ENCODE data around the gene ARHGAP19.
"Not testable (repeated sequence)": the region's sequence is repeated elsewhere in the genome, so short reads cannot be mapped to it uniquely, and the experiment has no call there.

Gene ARHGAP19

DNA sequence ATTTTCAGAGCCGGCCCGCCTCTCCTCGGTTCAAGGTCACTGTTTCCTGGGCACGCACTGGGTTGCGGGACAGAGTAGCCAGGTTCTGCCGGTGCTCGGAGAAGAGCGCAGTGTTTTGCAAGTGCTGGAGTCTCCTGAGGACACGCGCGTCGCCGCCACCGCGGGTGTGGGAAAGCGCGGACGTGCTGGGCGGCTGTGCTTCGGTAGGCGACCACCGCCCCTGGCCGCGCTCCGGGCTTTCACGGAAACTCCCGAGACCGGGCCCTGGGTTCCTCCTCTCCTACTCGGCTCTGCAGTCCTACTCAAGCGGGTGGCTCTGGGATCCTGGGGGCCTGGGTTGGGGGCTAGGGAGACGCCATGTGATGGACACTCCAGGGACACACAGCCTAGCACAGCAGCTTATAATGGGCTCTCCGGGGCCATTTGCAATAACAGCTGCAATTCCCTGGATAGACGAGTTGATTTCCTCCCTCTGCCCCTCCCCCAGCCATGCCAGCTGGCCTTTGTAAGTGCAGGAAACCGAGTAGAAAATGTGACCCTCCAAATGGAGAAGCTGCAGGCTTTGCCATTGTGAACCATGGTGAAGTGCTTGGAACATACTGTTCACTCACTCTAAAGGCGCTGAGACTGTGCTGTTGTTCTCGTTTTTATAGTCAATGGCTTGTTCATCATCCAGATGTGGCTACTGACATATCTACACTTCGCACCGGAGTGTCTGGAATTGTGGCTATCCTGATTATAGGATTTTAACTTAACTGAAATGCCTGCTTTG, 28.8 kb upstream of the ARHGAP19 start:
- no peak for DNase-seq

DNA sequence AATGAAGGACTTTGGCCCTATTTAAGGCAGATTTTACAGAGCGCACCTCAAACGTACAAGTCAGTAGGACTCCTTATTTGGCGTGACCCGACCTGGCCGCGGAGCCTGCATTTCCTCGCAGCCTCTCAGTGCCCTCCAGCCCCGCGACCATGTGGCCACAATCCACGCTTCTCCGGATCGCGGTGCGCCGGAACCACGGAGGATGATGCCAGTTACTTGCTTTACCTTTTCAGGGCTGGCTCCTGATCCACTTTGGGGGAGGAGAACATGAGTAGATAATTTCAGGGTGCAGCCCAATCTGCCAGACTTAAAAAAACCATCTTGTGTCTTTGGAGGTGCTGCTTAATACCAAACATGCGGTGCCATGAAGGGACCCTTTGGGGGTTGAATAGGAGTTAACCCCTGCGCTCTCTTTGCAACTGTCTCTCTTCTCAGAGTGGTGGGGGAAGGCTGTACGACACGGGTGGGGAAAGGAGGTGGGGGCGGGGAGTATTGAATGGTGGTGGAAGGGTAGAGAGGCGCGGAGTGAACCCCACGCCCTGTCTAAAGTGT, 28.1 kb upstream of the ARHGAP19 start:
- DNase-seq: peak; percentile 73

DNA sequence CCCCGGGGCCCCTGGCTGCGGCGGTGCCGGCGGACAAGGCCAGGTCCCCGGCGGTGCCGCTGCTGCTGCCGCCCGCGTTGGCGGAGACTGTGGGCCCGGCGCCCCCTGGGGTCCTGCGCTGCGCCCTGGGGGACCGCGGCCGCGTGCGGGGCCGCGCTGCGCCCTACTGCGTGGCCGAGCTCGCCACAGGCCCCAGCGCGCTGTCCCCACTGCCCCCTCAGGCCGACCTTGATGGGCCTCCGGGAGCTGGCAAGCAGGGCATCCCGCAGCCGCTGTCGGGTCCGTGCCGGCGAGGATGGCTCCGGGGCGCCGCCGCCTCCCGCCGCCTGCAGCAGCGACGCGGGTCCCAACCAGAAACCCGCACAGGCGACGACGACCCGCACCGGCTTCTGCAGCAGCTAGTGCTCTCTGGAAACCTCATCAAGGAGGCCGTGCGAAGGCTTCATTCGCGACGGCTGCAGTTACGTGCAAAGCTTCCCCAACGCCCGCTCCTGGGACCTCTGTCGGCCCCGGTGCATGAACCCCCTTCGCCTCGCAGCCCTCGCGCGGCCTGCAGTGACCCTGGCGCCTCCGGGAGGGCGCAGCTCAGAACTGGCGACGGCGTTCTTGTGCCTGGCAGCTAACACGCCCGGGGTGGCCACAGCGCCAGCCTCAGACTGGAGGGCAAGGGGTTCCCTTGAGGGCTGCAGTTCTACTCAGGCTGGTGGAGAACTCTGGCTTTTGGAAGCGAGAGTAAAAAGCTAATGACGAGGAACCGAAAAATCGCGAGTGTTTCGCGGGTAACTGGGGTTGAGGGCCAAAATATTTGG, 27.4 kb upstream of the ARHGAP19 start:
- peak; percentile 88 for DNase-seq

DNA sequence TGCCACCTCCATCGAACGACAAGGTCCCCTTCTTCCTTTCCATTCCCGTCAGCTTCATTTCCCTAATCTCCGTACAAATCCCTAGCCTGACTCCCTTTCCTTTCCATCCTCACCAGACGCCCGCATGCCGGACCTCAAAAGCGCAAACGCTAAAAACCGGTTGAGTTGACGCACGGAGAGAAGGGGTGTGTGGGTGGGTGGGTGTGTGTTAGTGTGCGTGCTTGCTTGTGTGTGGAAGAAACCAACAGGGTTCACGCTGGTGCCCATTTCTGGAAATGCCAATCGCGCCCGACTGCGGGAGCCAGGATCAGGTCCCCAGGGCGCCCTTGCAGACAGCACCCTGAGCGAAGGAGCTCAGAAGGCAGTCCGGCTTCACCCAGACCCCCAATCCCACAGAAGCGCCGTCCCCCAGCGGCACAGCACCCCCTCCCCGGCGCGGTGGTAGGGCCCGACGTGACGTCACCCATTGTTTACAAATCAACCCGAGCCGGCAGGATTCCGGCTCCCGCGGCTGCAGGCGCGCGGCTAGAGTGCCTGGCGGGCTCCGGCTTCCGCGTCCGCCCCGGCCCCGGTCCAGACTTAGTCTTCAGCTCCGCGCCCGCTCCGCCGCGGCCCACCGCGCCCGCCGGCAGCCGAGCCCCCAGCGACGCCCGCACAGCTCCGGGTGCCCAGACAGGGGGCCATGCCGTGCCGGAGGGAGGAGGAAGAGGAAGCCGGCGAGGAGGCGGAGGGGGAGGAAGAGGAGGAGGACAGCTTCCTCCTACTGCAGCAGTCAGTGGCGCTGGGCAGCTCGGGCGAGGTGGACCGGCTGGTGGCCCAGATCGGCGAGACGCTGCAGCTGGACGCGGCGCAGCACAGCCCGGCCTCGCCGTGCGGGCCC, 26.6 kb upstream of the ARHGAP19 start, which contains the start of gene FRAT1:
FRAT1 (plus strand) TSS at position 500 of the 880 bp plus-strand sequence; CDS start at position 683, 183 bp downstream.
- DNase-seq: peak; percentile 96

DNA sequence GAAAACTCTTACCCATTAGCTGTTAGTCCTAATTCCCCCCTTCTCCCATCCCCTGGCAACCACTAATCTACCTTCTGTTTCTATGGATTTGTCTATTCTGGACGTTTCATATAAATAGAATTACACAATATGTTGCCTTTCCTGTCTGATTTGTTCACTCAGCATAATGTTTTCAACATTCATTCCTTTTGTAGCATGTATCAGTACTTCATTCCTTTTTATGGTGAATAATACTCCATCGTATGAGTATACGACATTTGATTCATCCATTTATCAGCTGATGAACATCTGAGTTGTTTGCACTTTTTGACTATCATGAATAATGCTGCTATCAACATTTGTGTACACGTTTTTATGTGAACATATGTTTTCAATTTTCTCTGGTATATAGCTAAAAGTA, 22.2 kb upstream of the ARHGAP19 start:
- no peak for DNase-seq

DNA sequence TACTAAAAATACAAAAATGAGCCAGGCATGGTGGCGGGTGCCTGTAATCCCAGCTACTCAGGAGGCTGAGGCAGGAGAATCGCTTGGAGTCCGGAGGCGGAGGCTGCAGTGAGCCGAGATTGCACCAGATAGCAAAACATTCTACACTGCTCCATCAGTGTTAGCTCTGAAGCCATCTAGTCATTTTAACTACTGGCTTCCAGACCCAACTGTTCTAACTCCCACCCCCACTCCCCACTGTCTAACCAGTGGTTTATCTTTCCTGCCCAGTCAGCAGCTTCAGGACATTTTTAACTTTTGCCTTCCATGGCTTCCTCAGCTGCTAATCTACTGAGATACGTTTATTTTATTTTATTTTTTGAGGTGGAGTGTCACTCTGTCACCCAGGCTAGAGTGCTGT, 20.5 kb upstream of the ARHGAP19 start:
- DNase-seq: no peak

DNA sequence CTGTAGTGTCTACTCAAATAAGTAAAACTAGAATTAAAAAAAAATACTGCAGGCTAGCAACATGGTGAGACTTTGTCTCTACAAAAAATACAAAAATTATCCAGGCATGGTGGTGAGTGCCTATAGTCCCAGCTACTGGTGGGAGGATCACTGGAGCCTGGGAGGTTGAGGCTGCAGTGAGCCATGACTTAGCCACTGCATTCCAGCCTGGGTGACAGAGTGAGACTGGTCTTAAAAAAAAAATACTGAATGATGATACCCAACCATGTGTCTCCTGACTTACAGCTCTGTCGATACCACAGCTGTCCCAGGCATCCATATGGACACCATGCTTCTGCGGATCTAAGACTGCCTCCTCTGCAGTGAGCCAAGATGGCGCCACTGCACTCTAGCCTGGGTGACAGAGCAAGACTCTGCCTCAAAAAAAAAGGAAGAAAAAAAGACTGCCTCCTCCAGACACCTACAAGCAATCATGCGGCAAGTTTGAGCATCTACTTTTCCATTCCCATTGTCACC, 18.7 kb upstream of the ARHGAP19 start:
- no peak for DNase-seq

DNA sequence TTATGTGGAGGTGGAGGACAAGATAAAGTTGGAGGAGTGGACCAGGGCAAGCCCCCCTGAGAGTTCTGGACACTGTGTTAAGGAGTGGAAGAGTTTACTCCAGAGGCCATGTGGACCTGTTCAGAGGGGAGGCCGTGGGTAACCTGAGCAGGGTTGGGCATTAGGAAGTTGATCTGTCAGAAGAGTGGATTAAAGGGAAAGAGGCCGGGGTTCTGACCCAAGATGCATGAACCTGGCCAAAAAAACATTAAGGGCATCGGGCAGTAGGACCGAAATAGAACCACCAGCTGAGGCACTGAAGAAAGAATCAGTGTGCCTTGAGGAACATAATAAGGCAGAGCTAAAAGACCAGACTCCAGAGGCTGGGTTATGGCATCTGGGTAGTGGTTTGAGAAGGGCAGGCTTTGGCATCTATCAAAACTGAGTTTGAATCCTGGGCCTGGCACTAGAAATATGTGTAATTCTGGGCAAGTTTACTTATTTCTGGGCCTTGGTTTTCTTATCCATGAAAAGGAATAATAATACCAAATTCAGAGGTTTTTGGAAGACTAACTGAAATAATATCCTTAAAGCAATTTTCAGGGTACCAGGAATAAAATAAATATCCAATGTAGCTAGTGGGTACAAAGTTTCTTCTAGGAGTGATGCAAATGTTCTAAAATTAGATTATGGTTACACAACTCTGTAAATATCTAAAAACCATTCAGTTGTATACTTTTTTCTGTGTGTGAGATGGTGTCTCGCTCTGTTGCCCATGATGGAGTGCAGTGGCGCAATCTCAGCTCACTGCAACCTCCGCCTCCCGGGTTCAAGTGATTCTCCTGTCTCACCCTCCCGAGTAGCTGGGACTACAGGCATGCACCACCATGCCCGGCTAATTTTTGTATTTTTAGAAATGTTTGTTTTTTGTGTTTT, 15.7 kb upstream of the ARHGAP19 start:
- DNase-seq: no peak

DNA sequence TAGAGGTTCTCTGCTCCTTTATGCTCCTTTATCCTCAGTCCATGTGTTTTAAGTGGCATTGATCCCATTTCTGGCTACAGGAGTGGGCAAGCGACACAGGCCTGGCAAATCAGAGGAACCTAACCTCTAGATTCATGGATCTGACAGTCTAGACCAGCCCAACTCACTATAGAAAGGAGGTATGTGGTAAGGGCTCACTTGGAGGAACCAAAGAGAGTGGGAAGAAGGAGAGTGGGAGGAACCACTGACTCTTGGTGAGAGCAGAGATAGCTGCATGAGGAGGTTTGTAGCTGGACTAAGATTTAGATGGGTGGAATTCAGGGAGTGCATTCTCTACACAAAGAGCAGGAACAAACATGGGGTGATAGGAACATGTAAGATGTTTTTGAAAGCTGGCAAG, 15.0 kb upstream of the ARHGAP19 start:
- DNase-seq: no peak

DNA sequence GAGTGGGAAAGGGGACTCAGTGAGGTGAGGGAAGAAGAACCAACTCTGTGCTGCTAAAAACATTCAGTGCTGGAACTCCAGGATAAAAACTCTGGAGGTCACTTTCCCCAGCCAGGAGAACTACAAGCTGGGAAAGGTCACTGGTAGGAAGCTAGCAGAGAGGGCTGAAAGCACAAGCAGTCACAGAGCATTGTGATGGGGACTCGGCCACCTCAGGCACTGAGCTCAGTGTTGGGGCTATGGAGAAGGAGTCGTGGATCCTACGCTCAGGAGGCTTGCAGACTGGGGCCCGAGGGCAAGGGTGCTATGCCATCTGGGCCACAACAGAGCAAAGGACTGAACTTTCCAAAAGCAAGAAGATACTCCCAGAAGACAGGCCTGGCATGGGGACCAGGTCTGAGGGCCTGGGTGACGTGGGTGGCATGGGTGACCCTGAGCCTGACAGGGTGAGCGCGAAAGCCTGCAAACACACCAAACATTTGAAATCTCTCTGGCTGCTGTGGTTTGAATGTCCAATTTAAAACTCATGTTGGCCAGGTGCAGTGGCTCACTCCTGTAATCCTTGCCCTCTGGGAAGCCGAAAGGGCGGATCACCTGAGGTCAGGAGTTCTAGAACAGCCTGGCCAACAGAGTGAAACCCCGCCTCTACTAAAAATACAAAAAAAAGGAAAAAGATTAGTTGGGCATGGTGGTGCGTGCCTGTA, 9.8 kb upstream of the ARHGAP19 start:
- DNase-seq: no peak

DNA sequence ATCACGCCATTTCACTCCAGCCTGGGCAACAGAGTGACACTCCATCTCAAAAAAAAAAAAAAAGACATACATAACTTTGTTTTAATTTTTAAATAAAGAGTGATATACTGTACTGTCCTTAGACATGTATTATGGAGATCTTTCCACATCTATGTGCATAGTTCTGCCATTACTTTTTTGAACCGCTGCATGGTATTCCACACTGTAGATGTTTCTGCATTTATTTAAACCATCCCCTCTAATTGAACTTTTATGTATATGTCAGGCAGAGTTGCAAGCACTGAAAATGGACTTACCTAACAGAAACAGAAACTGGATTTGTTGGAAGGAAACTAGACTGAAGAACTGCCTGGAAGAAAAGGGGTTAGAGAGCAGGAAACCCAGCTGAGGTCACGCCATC, 8.5 kb upstream of the ARHGAP19 start:
- DNase-seq: no peak

DNA sequence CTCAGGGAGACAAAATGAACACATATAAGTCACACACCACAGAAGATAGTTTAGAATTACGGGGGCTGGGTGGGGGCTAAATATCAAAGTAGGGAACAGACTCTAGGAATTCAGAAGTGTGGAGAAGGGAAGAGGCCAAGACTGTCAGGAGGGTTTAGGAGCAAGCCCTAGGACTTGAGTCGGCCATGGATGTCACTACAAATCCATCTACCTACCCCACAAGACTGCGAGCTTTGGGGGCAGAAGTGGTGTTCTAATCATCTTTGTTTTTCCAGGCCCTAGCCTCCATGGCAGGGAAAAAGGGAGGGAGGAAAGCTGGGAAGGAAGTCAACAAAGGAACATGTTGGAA, 5.8 kb upstream of the ARHGAP19 start:
- no peak for DNase-seq

DNA sequence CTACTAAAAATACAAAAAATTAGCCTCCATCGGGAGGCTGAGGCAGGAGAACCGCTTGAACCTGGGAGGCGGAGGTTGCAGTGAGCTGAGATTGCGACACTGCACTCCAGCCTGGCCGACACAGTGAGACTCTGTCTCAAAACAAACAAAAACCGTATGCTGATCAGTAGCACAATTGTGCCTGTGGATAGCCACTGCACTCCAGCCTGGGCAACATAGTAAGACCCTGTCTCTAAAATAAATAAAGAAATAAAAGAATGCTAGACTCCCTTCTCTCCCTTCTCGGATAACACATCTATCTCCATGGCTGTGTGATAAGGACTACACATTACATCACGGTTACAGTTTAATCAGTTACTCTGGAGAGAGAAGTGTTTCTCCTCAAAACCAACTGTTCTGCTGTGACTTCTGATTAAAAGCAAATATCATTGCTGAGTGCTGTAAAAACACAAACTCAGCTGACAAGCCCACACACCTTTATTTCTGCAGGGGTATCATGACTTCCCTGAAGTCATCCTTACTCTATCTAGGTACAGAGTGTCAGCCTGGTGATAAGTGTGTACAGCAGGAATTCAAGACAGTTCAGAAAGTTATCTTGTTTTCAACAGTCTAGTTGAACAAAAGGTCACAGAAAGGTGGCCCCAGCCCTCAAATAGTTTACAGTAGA, 5.3 kb upstream of the ARHGAP19 start:
- no peak for DNase-seq

DNA sequence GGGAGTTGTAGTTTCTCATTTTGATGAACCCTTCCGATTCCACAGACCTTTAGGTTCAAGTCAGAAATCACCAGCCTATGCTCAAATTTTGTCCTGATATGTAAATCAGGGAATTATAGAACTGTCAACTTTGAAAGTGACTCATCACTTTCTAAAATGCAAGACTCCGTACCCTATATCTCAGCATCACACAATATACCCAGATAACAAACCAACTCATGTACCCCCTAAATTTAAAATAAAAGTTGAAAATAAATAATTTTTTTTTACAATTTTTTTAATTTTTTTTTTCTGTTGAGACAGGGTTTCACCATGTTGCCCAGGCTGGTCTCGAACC, 393 bp upstream of the ARHGAP19 start:
- no peak for DNase-seq

DNA sequence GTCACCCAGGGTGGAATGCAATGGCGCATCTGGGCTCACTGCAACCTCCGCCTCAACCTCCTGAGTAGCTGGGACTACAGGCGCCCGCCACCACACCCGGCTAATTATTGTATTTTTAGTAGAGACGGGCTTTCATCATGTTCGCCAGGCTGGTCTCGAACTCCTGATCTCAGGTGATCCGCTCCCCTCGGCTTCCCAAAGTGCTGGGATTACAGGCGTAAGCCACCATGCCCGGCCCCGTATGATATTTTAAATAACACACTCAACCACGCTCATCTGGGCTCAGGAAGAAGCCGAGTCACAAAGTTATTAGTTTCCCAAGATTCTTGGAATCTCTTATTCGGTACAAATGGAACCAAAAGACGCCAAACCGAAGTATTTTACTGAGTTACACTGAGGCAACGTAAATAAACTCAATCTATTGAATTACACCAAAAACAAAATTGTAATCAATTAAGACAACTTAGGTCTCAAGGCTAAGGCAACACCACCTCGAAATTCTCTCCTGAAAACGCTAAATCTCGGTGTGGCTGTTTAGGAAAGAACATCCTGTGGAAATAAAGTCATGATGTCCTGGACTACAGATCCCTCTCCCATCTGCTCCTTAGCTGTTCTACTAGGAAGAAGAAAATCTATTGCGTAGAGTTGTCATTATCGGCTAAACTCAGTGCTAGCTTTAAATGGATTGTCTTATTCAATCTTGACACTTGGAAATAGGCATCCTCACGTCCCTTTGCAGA, 910 bp downstream of the ARHGAP19 start:
- DNase-seq: no peak

DNA sequence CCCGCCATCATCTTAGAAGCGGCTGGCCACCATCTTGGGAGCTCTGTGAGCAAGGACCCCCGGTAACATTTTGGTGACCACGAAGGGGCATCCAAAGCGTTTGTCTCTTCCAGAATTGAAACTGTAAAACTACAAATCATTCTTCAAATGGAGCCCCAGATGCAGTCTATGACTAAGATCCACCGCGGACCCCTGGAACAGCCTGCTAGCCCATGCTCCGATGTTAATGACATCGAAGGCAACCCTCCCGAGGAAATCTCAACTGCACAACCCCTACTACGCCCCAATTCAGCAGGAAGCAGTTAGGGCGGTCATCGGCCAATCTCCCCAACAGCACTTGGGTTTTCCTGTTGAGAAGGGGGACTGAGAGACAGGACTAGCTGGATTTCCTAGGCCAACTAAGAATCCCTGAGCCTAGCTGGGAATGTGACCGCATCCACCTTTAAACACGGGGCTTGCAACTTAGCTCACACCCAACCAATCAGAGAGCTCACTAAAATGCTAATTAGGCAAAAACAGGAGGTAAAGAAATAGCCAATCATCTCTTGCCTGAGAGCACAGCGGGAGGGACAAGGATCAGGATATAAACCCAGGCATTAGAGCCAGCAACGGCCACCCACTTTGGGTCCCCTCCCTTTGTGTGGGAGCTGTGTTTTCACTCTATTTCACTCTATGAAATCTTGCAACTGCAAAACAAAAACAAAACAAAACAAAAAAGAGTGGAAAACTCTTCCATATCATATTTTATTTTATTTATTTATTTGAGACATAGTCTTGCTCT, 1.7 kb downstream of the ARHGAP19 start:
- not testable (repeated sequence) for DNase-seq

DNA sequence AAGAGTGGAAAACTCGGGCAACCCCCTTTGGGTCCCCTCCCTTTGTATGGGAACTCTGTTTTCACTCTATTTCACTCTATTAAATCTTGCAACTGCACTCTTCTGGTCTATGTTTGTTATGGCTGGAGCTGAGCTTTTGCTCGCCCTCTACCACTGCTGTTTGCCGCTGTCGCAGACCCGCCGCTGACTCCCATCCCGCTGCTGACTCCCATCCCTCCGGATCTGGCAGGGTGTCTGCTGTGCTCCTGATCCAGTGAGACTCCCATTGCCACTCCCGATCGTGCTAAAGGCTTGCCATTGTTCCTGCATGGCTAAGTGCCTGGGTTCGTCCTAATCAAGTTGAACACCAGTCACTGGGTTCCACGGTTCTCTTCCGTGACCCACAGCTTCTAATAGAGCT, 2.4 kb downstream of the ARHGAP19 start:
- DNase-seq: not testable (repeated sequence)

DNA sequence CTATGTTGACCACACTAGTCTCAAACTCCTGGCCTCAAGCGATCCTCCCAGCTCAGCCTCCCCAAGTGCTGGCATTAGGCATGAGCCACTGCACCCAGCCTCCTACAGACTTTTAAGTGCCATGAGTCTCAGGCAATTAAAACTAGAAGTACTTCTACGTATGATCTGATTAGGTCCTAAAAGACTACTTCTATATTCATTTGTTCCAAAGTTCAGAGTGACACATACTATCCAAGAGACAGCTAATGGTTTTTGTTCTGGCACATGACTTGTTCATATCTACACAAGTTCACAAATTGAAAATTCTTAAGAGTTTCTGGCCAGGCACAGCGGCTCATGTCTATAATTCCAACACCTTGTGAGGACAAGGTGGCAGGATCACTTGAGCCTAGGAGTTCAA, 11.7 kb downstream of the ARHGAP19 start:
- DNase-seq: no peak

Data from activated effector memory CD4-positive, alpha-beta T cell treated with anti-CD3 and anti-CD28 coated beads, Interleukin-2, amount 50 U/mL, for 16 hours (primary cell).